GM19023 (cell line): ENCODE results near the gene MRGPRG.

Experiments
- ATAC-seq: cut with Tn5 transposase; IDR thresholded peaks from one replicate; pipeline ENCODE4 v1.9.1; 2021; ENCODE audit warnings: mild to moderate bottlenecking, moderate library complexity; ENCODE audit not compliant: unreplicated experiment

The MRGPRG gene

DNA sequence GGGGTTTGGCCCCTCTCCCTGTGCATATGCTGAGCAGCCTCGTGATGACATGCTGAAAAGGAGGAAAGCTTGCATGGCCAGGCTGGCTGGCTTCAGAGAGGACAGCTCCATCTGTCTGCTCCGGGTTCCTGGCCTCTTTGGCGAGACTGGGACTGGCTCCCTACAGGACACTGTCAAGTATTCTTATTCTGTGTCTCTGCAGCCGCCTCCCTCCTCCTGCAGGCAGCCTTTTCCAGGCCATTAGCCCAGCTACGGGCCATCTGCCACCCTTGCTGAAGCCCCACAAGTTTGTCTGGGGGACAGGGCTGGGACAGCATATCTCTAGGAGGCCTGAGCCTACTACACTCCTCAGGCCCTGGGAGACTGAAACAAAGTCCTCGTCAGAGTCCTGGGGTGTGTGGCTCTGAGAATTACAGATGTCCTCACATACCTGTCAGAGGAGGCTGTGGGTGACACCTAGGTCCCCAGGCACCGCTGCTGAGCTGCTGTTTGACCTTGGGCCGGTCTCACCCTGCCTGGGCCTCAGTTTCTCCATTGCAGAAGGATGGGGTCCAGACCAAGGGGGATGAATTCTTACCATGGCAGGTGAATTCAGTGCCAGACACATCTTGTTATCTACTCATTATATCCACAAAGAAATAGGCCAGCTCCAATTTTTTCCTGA lies 11.0 kb downstream of the MRGPRG start:
- ATAC-seq, result no peak

DNA sequence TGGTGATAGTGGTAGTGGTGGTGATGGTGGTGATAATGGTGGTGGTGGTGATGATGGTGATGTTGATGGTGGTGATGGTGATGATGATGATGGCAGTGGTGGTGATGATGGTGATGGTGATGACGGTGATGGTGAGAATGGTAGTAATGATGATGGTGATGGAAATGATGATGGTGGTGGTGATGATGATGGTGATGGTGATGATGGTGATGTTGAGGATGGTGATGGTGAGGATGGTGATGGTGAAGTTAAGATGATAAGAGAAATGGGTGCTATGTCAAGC lies 11.8 kb downstream of the MRGPRG start:
- ATAC-seq, result no peak

DNA sequence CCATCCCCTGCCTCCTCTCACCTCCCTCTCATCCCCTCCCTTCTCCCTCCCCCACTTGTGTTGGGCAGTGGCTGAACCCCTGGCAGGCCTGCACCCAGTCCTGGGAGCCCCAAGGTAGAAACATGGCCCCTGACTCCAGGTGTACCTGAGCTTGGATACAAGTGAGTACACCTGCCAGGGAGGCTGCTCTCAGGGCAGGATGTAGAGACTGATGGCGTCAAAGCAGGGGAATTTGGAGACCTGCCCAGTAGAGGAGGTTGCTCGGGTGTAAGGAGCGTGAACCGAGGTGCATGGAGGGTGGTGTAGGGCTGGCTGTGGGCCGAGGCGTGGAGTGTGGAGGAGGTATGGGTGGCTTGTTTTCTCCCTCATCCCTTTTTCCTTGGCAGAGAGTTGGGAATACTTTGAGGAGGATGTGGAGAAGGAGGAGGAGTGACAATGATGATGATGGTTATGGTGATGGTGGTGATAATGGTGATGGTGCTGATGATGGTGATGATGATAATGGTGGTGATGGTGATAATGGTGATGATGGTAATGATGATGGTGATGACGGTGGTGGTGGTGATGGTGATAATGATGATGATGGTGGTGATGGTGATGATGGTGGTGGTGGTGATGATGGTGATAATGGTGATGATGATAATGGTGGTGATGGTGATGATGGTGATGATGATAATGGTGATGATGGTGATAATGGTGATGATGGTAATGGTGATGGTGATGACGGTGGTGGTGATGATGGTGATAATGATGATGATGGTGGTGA lies 12.3 kb downstream of the MRGPRG start:
- ATAC-seq, result no peak

DNA sequence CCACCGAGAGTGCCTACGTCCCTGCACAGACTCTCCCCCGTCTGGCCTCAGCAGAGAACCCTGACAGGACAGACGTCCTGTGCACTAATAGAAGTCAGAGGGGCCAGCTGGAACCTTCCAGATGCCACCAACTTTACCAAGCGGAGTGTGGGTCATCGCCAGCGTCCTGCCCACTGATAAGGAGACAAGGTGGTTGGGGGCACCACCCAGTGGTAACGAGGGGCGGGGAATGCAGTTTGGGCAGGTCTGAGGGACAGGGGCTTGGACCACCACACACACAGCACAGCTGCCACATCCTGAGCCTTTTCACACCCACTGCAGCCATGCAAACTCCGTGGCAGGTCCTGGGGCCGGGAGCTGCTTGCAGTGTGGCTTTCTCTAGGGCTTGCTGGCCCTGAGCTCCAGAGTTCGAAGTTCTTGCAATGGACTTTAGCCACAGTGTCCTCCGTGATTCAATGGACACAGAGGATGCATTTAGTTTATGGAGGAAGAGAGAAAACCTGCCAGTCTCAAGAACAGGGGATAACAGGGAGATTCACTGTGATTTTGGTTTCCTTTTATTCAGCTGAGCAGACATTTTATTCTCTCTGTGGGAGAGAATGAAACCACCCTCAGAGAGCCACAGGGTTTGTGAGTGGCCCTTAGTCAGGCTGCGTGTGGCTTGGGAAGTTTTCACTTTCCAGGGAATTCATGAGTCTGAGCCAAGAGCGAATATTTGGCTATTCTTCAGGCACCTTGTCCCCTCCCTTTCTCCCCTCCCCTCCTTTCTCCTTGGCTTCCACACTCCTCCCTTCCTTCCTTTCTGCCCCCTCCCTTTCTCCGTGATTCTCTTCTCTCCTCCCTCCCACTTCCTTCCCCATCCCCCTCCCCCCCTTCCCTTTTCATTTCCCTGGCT lies 13.1 kb downstream of the MRGPRG start:
- no peak for ATAC-seq

DNA sequence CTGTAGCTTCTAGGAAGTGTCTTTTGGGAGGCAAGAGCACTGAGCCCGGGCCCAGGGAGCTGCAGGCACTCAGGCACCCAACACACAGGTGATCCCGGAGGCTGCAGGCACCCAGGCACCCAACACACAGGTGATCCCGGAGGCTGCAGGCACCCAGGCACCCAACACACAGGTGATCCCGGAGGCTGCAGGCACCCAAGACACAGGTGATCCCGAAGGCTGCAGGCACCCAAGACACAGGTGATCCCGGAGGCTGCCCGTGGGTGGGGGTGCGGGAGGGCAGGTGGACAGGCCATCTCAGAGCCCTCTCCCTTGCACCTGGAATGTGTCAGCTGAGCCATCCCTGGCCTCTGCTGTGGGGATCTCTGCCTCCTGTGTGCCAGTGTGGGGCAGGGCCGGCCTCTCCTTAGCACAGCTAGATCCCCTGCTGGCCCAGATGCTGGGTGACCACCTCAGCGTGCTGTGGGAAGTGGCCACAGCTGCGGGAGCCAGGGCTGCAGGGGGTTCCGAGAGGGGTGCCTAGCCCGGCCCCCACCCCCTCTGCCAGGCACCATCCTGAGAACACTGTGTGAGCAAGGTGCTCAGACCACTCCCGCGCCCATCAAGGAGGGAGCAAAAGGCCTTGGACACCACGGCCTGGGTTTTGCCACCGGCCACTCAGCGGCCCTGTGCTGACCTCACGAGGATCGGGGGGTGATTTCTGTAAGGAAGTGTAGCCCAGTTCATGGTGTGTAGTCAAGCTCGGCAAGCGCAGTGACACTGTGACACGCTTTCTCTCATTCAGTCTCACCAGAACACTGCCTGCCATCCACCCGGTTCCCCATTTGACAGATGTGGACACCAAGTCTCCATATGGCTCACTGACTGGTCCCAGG lies 14.2 kb downstream of the MRGPRG start:
- no peak for ATAC-seq

DNA sequence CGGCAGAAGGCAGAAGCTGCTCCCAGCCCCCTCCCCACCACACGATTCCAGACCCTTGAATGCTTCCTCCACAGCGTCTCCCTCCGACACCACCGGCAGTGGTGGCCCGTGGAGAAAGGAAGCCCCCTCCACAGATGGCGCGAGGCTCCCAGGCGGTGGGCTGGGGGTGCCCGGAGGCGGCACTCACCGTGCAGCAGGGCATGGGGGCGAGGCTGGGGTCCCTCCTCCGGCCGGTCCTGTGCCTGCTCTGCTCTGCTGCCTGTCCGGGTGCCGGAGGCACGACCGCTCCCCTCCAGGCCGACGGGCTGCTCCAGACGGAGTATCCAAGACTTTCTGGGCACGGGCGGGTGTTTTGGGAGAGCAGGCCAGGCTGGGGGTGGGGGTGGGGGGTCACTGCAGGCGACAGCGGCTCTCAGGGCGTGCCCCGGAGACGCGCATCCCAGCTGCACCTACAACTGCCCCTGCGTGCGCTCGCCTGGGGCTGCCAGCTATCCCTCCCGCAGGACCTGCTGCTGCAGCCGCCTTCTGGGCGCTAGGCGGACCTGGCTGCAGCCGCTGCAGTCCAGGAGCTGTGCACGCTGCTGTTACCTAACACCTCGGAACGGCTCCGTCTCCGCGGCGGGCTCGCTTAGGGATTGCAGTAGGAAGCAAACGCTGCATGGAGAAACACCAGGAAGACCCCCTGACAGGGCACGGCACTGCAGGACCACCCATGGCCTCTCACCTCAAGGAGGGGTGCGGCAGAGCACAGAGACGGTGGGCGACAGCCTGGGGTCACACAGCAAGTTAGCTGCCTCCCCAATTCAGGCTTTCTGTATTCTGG lies 15.2 kb downstream of the MRGPRG start:
- ATAC-seq, result no peak

DNA sequence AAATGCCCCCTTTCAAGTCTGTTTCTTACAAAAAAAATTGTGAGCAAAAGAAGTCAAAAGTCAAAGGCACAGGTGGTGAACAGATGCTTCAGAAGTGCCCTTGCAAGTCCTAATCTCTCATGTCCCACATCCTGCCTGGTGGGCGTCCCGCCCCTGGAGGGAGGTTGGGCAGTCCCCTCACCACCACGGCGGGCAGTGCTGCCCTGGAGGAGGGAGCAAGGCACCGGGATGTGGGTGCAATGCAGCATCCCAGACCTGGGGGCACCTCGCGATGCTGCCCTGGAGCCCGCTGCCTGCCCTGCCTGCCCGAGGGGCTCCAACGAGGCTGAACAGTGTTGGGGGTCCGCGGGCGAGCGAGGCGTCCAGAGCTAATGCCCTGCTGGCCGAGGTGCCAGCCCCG lies 15.9 kb downstream of the MRGPRG start:
- no peak for ATAC-seq

DNA sequence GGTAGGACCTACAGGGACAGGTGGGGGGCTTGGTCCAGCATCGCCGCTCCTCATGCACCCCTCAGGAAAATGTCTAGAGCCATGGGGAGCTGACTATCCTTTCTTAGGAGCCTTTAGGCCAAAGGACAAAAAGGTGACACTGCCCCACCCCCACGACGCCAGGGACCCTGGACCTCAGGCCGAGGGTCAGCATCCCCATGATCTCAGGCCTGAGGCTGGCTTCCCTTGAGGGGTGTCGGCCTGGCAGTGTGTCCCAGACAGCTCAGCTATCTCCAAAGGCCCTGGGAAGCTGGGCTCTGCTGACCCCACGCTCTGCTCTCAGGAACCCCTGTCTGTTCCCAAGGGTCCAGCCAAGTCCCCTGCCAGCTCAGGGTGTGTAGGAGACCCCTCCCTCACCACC lies 16.3 kb downstream of the MRGPRG start:
- ATAC-seq, result no peak

DNA sequence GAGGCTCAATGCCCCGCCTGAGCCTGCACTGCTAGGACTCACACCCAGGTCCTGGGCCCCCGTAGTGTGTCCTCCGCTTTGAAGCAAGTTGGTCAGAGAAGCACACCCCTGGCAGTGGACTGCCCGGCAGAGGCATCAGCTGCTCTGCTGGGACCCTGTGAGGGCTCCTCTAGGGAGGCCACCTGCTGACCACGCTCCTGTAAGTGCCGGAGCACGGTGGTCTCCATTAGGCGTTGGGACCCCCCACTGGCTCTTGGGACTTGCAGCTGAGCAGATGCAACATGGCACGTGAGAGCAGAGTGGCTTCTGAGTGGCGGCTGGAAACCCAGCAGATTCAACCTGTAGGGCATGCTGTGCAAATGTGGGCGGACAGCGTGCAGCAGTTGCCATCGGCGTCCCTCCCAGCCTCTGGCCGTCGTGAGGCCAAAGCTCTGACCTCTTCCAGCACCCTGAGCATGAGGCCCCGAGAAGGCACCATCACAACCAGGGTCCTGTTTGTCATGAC lies 16.9 kb downstream of the MRGPRG start:
- ATAC-seq, result no peak

DNA sequence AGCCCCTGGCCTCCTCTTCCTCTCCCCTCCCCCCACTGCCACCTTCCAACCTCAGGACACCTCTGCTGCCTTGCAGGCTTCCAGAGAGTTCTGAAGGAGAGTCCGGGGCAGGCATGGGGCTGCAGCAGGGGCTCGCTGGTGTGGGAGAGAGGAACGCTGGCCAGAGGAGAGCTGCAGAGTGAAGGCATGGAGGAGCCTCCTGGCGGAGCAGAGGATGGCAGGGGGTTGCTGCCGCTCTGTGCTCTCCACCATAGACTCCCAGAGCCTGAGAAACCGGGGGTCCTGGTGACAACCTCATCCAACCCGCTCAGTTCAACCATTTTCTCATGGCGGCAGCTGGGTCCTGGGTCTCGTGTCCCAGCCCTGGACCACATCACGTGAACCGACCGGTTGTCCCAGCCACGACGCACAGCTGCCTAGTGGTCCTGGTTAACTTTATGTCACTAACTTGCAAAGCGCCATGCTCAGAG lies 17.5 kb downstream of the MRGPRG start:
- no peak for ATAC-seq

DNA sequence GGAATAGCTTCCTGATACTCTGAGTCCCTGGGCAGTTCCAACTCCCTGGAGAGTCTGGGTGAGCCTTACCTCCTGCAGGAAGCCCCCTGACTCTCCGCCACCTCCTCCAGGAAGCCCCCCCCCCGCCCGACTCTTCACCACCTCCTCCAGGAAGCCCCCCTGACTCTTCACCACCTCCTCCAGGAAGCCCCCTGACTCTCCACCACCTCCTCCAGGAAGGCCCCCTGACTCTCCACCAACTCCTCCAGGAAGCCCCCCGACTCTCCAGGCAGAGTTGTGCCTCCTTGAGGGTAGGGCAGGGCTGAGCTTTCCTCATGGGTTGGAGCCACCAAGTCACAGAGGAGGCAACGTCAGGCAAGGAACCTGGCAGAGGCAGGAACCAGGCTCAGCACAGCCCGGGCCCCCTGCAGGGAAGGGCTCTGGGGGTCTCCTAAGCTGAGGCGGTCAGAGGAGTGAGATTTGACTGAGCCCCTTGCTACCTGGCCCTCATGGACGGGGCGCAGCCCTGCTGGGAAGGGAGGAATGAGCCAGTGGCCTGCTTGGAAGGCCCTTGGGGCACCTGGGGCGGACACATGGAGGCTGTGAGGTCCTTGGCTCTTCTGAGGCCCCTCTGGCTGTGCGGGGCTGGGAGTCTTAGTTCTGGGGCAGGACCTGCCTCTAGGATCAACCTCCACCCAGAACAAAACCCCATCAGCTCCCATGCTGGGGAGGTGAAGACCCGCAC lies 18.1 kb downstream of the MRGPRG start:
- ATAC-seq, result no peak

DNA sequence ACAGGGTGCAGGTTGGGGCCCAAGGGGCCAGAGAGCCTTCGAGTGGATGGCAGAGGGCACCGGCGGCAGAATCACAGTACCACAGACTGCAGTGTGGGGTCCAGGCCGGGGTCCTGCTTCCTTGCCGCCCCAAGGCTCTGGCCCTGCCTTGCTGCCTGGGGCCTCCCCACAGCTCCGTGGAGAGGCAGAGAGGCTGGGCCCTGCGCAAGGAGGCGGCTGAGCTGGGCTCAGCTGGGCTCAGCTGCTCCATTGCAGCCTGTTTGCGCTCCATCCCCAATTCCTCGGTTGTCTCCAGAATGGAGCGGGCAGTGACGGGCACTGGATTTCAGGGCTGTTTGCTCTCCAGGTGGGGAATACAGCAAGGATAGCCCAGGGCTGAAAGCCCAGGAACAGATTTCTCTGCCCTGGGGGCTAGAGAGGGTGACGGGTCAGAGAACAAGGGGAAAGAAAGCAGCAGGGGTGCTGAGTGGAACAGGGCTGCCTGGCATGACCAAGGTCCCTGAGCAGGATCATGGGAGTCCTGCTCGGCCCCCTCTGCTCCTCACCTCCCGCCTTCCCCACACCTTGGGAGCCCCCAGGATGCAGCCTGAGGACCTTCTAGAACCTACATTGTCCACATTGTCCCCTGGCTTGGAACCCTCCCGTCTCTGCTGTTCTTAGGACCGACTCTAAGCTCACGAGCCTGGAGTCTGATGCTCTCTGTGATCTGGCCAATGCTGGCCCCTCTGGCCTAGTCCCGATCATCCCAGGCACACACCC lies 18.9 kb downstream of the MRGPRG start:
- no peak for ATAC-seq

DNA sequence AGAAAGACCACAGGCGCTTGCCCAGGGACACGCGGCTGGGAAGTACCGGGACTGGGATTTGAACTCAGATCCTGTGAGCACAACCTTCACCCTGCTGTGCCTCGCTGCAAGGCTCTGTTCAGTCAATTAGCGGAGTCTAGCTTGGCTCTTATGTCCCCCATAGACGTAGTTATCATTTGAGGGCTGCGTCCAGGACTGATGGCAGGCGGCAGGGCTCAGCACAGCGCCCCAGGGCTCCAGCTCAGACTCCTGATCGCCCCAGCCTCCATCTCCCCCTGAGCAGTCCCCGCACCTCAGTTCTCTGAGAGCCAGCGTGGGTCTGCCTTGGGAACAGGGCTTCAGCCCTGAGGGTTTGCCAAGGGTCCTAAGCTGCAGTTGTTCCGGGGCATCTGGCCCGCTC lies 19.8 kb downstream of the MRGPRG start:
- no peak for ATAC-seq

DNA sequence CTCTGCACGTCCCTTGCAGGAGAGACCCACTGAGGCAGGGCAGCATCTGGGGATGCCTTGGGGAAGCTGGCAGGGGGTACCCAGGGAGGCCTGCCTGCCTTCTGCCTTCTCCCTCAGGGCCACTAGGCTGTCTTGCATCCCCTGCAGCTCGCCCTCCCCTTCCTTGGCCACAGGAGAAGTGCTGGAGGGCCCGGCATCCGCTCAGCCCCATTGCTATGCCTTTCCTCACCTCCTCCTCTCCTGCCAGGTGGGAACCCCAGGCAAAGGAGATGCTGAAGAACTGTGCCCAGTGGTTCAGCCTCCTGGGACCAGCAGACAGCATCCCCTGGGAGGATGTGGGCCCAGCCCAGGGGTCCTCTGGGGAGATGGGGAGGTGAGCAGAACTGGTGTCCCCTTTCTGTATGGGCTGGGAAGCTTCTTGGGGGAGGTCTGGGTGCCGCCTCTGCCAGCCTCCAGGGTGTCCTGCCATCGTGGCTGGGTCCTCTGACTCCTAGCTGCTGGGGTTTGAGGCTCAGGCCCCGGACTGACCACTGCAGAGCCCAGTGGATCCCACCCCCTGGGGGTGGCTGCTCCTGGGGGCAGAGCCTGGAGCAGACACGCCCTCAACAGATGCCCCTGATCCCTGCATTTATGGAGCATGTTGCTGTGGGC lies 20.6 kb downstream of the MRGPRG start:
- no peak for ATAC-seq

DNA sequence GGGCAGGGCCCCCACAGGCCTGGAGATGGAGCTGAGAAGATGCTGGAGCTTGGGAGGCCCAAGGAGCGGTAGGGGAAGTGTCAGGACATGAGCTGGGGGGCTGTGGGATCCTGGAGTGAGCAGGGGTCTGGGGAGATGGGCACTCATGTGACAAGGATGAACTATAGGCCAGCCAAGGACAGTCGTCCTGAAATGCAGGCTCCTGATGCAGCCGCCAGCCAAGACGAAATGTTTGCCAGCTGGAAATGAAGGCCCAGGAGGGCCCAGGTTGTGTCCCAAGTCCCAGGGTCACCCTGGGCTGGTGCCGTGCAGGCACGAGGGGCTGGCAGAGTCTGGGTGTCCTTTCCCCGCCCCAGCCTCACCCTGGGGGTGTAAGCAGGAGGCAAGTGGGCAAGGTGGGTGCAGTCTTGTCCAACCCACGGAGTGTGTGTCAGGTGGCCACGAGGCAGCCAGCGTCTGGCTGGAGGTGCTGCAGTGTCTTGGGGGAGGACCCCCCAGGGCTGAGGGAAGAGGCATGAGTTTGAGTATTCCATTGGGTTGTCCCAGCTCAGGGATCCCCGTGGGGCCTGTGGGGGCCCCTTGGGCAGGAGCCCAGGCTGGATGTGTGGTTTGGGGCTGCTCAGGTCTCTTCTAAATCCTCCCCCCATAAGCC lies 21.4 kb downstream of the MRGPRG start:
- no peak for ATAC-seq

DNA sequence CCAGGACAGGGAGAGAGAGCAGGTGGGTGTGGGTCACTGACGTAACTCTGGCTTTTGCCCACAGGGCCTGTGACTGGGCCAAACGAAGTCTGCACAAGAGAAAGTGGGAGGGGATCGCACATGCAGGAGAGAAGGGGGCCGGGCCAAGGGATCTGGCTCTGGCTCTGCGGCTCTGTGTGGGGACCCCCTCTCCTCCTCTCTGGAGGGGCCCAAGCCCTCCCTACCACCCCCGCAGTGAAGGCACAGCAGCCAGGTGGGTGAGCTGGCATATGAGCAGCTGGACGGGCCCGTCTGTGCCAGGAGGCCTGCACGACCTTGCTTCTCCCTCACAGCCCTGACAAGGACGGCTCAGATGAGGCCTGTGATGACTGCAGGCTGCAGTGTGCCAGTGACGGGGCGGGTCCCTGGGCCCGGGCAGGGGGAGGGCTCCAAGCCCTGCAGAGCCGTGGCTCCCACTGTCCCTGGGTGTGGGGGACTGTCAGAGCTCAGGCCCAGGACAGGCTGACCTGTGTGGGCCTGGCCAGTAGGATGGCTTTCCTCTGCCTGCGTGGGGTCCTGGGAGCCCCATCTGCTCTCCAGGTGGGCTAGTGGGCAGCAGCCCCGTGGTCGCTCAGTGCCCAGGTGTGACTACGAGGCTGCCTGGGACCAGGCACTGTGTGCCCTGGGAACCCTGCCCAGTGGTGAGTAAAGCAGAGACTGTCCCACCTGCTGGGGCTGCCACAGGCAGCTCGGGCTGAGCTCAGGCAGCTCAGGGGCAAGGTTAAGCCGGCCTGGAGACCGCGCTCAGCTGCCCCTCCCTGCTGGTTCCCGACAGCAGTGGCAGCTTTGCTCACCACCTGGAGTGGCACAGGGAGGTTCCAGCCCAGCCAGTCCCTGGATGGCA lies 22.2 kb downstream of the MRGPRG start:
- ATAC-seq, result no peak
